DMS53 treated with DMSO at 0.1 percent for 48 hours (cell line): ENCODE data around the gene SPRY4.
"Not testable (repeated sequence)": the region's sequence is repeated elsewhere in the genome, so short reads cannot be mapped to it uniquely, and the experiment has no call there.

ENCODE experiments used
- DNase-seq: peaks from one replicate; lab custom pipeline; 2025; ENCODE audit not compliant: unreplicated experiment; lab: John Stamatoyannopoulos, UW

SPRY4 gene

DNA sequence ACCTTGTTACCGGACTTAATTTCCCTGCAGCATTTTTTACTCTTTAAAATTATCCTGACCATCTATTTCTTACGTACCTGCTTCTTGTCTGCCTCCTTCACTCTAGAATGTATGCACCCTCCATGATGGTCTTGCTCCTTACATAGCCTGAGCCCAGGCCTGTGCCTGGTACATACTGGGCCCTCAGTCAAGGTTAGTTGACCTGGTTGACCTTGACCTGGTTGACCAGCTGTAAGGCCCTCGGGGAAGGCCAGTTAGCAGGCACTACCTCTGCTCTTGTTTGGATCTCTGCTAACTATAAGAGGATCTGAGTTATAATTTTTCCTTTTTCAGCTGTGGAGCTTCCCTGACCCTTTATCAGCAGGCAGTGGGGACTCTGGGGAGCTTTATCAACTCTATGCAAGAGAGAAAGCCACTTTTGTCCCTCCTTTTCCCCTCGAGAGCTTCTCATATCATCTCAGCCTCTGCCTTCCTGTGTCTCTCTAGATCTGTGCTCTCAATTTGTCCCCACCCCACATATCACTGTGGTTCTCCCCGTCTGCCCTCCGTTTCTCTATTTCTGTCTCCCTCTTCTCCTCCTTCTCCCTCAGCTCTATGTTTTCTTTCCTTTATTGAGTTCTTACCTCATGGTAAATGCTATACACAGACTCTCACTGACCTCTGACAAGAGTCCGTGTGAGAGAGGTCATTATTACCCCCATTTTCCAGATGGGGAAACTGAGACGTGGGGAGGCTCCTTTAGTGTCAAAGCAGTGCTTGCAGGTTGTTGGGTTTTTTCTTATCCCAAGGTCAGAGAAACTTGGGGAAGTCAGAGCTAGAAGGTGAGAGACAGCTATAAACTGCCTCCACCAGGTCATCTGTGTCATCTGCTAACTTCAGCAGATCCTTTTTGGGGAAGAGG lies 28.6 kb downstream of the SPRY4 start:
- DNase-seq: no peak

DNA sequence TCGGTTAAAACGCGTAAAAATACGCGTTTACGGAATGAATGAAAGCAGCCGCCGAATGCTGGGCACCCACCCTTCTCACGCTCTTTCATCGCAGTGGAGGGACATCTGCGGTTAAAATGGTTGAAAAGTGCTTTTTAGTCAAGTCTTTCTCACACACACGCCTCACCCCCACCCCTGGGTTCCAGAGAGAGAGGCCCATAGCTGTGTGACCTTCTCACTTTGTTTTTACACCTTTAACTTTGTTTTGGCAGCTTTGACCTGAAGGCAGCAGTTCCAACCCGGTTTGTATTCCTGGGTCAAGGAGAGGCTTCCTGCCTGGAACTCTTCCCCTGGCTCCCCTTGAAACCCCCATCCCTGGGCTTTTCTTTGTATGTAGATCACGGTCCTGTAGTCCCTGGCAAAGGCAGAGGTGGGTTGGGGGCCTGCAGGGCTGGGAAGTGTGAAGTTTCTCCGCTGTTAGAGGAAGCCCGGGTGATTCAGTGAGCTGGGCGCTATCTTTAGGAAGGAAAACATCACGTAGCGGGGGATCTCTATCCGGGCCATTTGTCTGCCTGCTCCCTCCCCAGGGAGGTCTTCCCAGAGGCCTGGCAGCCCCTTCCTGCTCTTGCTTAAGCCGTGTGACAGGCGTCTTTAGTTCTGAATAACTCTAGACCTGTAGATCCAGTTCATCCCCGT lies 29.6 kb downstream of the SPRY4 start:
- no peak for DNase-seq

DNA sequence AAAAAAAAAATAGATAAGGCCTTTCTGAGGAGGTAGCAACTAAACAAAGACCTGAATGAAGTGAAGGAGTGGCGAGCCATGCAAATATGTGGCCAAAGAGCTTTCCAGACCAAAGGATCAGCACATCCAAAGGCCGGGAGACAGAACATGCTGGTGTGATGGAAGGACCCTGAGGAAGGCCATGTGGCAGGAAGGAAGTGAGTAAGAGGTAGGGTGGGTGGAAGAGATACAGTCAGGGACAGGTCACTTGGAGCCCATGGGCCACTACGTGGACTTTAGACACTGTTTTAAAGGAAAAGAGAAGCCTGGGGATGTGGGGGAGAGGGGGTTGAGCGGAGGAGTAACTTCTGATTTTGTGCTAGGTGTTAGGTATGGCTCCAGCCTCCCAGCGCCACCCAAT lies 31.3 kb downstream of the SPRY4 start:
- no peak for DNase-seq

GRCh38 chr5:142292808-142293207 lies 32.0 kb downstream of the SPRY4 start:
- DNase-seq: no peak

GRCh38 chr5:142292249-142292648 lies 32.6 kb downstream of the SPRY4 start:
- DNase-seq: no peak

DNA sequence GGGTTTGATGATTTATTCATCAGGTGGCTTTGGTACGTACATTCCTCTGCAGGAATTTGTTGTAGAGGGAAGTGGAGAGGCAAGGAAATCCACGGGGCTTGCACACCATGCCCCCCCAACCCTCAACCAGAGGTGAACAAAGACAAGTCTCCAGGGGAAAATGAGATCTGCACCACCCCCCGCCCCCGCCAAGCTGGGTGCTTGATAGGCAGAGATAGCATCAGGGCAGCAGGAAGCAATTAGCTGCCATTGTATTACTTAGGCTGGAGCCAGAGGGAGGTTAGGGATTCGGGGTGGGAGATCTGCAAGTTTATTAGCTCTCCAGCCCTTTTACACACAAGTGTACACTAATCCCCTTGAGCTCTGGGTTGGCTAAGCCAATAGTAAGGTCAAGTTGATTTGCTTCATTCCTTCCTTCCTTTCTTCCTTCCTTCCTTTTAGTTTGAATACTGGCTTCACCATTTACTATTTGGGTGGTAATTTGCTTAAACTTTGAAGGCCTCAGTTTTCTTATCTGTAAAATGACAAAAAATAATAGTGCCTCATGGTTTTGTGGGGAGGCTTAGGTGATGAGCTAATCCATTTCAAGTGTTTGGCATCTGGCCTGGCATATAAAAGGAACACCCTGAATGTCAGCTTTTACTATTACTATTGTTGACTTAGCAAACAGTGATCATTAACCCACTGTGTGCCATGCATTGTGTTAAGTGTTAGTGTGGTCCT lies 34.1 kb downstream of the SPRY4 start:
- DNase-seq: peak; percentile 88

DNA sequence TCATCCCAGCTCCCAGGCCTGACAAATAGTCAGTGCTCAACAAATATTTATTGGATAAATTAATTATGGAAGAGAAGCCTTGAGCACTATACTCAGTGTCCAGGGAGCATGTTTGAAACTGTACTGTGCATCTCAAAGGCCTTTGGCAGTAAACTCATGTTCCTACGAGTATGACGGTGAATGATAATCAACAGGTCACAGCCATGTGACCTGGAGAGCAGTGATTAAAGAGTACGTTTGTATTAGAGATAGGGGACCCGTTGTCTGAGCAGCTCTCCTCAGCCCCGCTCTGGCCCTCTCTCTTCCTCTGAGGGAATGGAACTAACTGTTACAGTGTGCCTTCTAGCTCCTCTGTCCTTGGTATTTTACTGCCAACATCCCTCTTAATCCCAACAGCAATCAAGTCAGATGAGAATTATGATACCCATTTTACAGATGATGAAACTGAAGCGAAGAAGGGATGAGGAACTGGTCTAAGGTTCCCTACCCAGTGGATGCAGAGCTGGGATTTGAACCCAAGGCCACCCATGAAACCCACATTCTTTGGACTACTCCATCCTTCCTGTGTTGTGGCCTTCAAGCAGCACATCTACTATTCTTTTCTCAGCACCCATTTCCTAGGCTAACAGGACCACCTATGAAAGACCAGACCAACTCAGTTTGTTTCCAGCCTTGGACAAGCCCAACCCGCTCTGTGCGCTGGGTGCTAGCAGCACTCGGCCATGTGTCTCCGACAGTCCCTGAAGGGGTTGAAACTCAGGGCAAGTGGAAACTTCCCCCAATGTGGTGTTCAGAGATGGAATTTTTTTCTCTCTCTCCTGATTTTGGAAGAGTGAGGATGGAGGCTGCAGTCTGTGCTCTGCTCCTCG lies 34.9 kb downstream of the SPRY4 start:
- no peak for DNase-seq

- no peak for DNase-seq
These were observed 36.9 kb downstream of the SPRY4 start for GRCh38 chr5:142287973-142288313.

GRCh38 chr5:142287096-142287972 lies 37.5 kb downstream of the SPRY4 start:
- DNase-seq: no peak

DNA sequence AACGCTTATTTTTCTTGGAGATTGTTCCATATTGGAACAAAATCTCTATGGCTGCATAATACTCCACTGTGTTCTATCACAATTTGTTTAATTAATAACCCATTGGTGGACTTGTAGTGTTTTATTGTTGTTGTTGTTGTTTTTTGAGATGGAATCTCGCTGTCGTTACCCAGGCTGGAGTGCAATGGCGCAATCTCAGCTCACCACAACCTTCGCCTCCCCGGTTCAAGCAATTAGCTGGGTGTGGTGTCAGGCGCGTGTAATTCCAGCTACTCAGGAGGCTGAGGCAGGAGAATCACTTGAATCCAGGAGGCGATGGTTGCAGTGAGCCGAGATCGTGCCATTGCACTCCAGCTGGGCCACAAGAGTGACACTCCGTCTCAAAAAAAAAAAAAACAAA lies 38.7 kb downstream of the SPRY4 start:
- DNase-seq: no peak

GRCh38 chr5:142283304-142283703 lies 41.5 kb downstream of the SPRY4 start:
- peak; percentile 41 for DNase-seq

GRCh38 chr5:142281966-142282365 lies 42.9 kb downstream of the SPRY4 start:
- DNase-seq: no peak

GRCh38 chr5:142281008-142281367 lies 43.8 kb downstream of the SPRY4 start:
- DNase-seq: no peak

- no peak for DNase-seq
These were observed 44.5 kb downstream of the SPRY4 start for GRCh38 chr5:142280066-142281007.

GRCh38 chr5:142278627-142279026 lies 46.2 kb downstream of the SPRY4 start:
- no peak for DNase-seq

DNA sequence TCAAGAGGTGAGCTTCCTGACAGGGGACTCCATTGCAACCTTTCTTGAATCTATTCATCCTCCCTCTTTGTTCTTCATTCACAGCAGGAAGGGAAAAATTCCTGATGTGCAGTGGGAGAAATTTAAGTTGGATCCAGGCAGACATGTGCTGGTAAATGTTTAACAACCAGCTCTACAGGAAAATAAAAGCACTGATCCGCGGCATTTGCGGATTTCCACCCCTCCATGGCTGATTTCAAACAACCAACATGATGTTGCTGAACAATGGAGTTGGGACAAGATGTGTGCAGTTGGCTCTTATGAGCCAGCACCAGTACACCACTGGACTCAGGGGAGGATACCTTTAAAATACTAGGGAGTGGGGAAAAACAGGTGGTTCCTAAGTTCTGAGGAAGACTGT lies 47.0 kb downstream of the SPRY4 start:
- peak; percentile 40 for DNase-seq

- no peak for DNase-seq
These were observed 48.3 kb downstream of the SPRY4 start for GRCh38 chr5:142276517-142276916.

DNA sequence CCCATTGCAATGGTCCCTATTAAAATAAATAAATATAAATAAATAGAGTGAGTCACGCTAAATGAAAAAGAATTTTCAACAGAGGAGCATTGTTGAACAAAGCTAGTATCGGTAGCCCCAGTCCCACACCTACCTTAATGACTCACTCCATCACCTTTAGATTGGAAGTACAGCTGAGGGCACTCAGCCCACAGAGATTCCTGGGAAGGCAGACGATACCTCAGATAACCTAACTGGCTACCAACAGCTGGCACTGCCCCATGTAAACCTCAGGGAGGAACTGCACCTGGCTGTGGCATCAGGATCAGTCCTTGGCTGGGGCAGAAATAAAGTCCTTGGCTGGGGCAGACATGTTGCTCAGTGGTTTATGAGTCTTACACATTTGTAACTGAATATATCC lies 49.3 kb downstream of the SPRY4 start:
- DNase-seq: peak; percentile 23

- DNase-seq: not testable (repeated sequence)
These were observed 52.2 kb downstream of the SPRY4 start for GRCh38 chr5:142272596-142272995.
